Measurements from ENCODE around the gene PFDN1.

DNA sequence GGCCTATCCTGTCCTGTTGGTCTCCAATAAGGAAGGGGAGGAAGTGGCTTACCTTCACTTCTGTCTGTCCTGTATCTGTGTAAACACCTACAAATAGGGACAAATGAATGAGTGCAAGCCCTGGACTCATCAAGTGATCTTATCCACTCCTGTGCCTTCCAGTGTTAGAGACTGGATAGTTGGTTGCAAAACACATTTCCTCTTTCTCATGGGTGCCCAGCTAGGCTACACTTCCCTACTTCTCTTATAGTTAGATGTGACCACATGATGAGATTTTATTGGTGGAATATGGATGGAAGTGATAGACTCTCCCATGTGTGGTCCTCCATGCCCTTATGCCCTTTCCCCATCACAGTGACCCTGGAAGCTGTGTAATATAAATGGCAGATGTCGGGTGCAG, 16.9 kb upstream of the PFDN1 start:
- TF ChIP-seq, protein P1, sequence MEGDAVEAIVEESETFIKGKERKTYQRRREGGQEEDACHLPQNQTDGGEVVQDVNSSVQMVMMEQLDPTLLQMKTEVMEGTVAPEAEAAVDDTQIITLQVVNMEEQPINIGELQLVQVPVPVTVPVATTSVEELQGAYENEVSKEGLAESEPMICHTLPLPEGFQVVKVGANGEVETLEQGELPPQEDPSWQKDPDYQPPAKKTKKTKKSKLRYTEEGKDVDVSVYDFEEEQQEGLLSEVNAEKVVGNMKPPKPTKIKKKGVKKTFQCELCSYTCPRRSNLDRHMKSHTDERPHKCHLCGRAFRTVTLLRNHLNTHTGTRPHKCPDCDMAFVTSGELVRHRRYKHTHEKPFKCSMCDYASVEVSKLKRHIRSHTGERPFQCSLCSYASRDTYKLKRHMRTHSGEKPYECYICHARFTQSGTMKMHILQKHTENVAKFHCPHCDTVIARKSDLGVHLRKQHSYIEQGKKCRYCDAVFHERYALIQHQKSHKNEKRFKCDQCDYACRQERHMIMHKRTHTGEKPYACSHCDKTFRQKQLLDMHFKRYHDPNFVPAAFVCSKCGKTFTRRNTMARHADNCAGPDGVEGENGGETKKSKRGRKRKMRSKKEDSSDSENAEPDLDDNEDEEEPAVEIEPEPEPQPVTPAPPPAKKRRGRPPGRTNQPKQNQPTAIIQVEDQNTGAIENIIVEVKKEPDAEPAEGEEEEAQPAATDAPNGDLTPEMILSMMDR (conservative IDR thresholded peaks at IDR 0.05; ENCODE audit: low read depth, low read length) = no peak
- TF ChIP-seq EZH2 (IDR thresholded peaks at IDR 0.05; ENCODE audit: low read length, unreplicated experiment) = no peak
